NCI-H446 treated with DMSO at 0.1 percent for 48 hours (cell line): Measurements from ENCODE around the gene ZNF471.

Experiments used
- DNase-seq: peaks from one replicate; lab custom pipeline; 2025; lab: John Stamatoyannopoulos, UW

Gene ZNF471

DNA sequence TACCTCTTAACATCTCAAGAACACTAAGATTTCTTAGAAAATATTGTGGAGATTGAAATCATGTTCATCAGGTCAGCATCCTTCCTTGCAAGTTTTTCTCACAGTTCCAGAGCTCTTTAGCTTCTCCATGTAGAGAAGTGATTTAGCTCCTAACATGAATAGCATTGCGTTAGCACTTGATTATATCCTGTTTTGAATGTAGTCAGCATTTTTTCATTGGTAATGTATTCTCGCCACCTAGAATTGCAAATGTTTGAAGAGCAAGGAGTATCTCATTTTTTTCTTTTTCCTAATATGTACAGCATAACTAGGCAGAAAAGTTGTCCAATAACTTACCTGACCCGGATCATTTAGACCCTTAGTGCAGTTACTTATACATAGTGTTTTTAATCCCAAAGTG, 66.3 kb downstream of the ZNF471 start:
- no peak for DNase-seq

DNA sequence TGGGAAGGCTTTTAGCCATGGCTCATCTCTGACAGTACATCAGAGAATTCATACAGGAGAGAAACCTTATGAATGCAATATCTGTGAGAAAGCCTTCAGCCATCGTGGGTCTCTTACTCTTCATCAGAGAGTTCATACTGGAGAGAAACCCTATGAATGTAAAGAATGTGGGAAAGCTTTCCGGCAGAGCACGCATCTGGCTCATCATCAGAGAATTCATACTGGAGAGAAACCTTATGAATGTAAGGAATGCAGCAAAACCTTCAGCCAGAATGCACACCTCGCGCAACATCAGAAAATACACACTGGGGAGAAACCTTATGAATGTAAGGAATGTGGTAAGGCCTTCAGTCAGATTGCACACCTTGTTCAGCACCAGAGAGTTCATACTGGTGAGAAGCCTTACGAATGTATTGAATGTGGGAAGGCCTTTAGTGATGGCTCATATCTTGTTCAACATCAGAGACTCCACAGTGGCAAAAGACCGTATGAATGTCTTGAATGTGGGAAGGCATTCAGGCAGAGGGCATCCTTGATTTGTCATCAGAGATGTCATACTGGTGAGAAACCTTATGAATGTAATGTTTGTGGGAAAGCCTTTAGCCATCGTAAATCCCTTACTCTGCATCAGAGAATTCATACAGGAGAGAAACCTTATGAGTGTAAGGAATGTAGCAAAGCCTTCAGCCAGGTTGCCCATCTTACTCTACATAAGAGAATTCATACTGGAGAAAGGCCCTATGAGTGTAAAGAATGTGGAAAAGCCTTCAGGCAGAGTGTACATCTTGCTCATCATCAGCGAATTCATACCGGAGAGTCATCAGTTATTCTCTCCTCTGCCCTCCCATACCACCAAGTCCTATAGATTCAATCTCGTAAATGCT, 70.3 kb downstream of the ZNF471 start:
- DNase-seq: no peak
